GM12892 (cell line): ENCODE data around the gene OR2AT4.
"Not testable (repeated sequence)": the region's sequence is repeated elsewhere in the genome, so short reads cannot be mapped to it uniquely, and the experiment has no call there.

ENCODE experiments used
- DNase-seq: peaks from one replicate; pipeline ENCODE4 v3.0.0; 2011; ENCODE audit not compliant: insufficient read length
- FAIRE-seq: peaks from 2 replicates; lab custom pipeline; 2011; peaks lifted over from hg19 to GRCh38; lab: Jason Lieb, UNC
- POLR2A ChIP-seq: IDR thresholded peaks from 2 replicates; pipeline ENCODE4 v1.6.1; 2011; ENCODE audit warnings: low read depth, low read length, control low read depth
- POLR2AphosphoS5 ChIP-seq: IDR thresholded peaks from 2 replicates; pipeline ENCODE4 v1.6.1; 2011; ENCODE audit warnings: low read depth, low read length, control low read depth
- TAF1 ChIP-seq: IDR thresholded peaks from 2 replicates; pipeline ENCODE4 v1.6.1; 2011; ENCODE audit warnings: low read depth, mild to moderate bottlenecking, control low read depth, low read length, borderline replicate concordance

Gene OR2AT4

GRCh38 chr11:75132080-75132479, 35.4 kb upstream of the OR2AT4 start:
- no peak for TF ChIP-seq POLR2AphosphoS5
- no peak for TF ChIP-seq POLR2A
- TF ChIP-seq TAF1: no peak
- DNase-seq: no peak
- FAIRE-seq: no peak

- FAIRE-seq (peak; percentile 24), DNase-seq (no peak)
- no peak for TF ChIP-seq POLR2AphosphoS5
- TF ChIP-seq POLR2A: no peak
- no peak for TF ChIP-seq TAF1
Measured at GRCh38 chr11:75126564-75126963, 29.9 kb upstream of the OR2AT4 start.

GRCh38 chr11:75118577-75118976, 21.9 kb upstream of the OR2AT4 start:
- no peak for TF ChIP-seq TAF1
- no peak for TF ChIP-seq POLR2AphosphoS5
- TF ChIP-seq POLR2A: no peak
- DNase-seq (no peak), FAIRE-seq (no peak)

DNA sequence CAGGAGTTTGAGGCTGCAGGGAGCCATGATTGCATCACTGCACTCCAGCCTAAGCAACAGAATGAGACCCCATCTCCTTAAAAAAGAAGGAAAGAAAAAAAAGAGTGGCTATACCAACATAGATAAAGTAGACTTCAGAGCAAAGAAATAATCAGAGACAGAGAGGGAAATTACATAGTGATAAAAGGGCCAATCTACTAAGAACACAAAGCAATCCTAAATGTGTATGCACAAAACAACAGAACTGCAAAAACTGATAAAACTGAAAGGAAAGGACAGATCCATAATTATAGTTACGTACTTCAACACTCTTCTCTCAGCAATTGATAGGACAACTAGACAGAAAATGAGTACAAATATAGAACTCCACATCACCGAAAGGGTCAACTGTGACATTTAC, 17.8 kb upstream of the OR2AT4 start:
- DNase-seq (no peak), FAIRE-seq (no peak)
- TF ChIP-seq TAF1 (no peak), POLR2A (no peak), POLR2AphosphoS5 (no peak)

GRCh38 chr11:75113030-75113429, 16.4 kb upstream of the OR2AT4 start:
- DNase-seq (no peak), FAIRE-seq (no peak)
- TF ChIP-seq POLR2AphosphoS5: no peak
- no peak for TF ChIP-seq POLR2A
- no peak for TF ChIP-seq TAF1

GRCh38 chr11:75112200-75112599, 15.5 kb upstream of the OR2AT4 start:
- TF ChIP-seq TAF1 (no peak), POLR2AphosphoS5 (no peak), POLR2A (no peak)
- FAIRE-seq (no peak), DNase-seq (no peak)

- no peak for TF ChIP-seq TAF1
- TF ChIP-seq POLR2AphosphoS5: no peak
- no peak for TF ChIP-seq POLR2A
- no peak for FAIRE-seq
- no peak for DNase-seq
Measured at GRCh38 chr11:75107187-75107586, 10.5 kb upstream of the OR2AT4 start.

GRCh38 chr11:75105967-75106681, 9.4 kb upstream of the OR2AT4 start:
- FAIRE-seq, DNase-seq: not testable (repeated sequence)

GRCh38 chr11:75105462-75105925, 8.8 kb upstream of the OR2AT4 start:
- DNase-seq (no peak), FAIRE-seq (no peak)
- TF ChIP-seq POLR2A: no peak
- no peak for TF ChIP-seq TAF1
- no peak for TF ChIP-seq POLR2AphosphoS5

GRCh38 chr11:75103380-75104026, 6.8 kb upstream of the OR2AT4 start:
- TF ChIP-seq TAF1 (no peak), POLR2A (no peak)
- DNase-seq: no peak
- FAIRE-seq: peak; percentile 83

DNA sequence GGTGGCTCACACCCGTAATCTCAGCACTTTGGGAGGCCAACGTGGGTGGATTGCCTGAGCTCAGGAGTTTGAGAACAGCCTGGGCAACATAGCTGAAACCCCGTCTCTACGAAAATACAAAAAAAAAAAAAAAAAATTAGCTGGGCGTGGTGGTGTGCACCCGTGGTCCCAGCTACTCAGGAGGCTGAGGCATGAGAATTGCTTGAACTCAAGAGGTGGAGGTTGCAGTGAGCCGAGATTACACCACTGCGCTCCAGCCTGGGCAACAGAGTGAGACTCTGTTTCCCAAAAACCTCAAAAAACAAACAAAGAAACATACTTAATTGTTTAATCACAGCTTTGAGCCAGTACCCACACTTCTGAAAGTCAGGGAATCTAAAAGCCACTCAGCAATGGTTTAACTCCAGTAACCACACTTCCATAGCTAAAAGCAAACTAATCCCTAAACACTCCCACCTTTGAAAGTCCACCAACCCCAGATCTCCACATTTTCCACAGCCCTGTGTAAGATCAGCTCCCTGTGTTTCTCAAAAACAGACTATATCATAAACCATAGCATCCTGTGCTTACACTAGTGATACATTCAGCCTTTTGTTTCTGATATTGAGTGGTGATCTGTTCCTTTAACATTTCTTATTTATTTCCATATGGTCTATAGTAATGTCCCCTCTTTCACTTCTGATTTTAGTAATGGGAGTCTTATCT, 4.9 kb upstream of the OR2AT4 start:
- FAIRE-seq (no peak), DNase-seq (no peak)
- TF ChIP-seq POLR2AphosphoS5 (no peak), POLR2A (no peak), TAF1 (no peak)

GRCh38 chr11:75100314-75100713, 3.6 kb upstream of the OR2AT4 start:
- TF ChIP-seq POLR2AphosphoS5: no peak
- TF ChIP-seq TAF1: no peak
- TF ChIP-seq POLR2A: no peak
- FAIRE-seq (peak; percentile 95), DNase-seq (peak; percentile 33)
